ENCODE results near the gene DPH1.

DNA sequence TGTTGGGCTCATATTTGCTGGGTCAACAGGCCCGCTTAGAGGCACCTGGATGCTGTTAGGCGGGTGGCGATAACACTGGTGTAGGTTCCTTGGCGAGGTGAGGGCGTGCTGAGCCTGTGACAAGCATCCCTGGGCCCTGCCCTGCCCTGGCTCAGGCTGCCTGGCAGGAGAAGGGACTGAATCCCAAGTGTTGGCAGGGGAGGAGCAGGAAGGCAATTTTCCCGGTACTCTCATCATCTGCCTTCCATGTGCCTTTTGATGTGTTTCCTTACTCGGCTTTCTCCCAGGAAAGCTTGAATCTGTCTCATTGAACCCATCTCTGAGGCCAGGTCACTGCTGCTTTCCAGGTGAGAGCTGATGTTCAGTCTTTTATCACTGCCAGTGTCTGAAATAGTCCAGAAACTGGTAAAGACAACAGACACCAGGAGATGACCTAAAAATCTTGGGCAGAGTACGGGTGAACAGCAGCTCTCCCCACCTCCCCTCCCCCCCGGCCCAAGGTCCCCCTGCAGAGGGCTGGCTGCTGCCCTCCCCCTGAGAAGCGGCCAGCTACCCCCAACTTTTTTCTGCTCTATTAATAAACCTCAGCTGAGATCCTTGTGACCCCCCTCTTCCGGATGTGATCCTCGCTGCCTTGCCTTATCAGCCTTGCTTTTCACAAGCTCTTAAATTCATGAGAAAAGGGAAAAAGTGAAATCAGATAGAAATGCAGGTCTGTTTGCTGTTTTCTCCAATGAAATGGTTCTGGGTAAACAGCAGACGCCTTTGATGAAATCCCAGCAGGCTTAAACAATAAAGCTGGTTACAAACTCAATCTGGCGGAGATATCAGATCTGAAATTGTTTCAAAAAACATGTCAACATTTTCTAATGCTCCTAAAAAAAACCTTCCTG lies 33.8 kb upstream of the DPH1 start:
- peak in 1 of 2 experiments; percentile 55; a peak in 2 of 4 replicates for TF ChIP-seq EP300 (IDR thresholded peaks at IDR 0.05; ENCODE audit: borderline replicate concordance in 1 of 2, low read depth in 1 of 2, low read length in 1 of 2)
- TF ChIP-seq, protein P1, sequence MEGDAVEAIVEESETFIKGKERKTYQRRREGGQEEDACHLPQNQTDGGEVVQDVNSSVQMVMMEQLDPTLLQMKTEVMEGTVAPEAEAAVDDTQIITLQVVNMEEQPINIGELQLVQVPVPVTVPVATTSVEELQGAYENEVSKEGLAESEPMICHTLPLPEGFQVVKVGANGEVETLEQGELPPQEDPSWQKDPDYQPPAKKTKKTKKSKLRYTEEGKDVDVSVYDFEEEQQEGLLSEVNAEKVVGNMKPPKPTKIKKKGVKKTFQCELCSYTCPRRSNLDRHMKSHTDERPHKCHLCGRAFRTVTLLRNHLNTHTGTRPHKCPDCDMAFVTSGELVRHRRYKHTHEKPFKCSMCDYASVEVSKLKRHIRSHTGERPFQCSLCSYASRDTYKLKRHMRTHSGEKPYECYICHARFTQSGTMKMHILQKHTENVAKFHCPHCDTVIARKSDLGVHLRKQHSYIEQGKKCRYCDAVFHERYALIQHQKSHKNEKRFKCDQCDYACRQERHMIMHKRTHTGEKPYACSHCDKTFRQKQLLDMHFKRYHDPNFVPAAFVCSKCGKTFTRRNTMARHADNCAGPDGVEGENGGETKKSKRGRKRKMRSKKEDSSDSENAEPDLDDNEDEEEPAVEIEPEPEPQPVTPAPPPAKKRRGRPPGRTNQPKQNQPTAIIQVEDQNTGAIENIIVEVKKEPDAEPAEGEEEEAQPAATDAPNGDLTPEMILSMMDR (IDR thresholded peaks at IDR 0.05): no peak
- TF ChIP-seq GABPA (IDR thresholded peaks at IDR 0.05; ENCODE audit: low read depth): no peak
- TF ChIP-seq ELF1 (IDR thresholded peaks at IDR 0.05): no peak
- TF ChIP-seq, protein P2, sequence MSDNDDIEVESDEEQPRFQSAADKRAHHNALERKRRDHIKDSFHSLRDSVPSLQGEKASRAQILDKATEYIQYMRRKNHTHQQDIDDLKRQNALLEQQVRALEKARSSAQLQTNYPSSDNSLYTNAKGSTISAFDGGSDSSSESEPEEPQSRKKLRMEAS (IDR thresholded peaks at IDR 0.05; ENCODE audit: low read depth): no peak
- TF ChIP-seq TCF12 (IDR thresholded peaks at IDR 0.05): no peak
- TF ChIP-seq, protein P3, sequence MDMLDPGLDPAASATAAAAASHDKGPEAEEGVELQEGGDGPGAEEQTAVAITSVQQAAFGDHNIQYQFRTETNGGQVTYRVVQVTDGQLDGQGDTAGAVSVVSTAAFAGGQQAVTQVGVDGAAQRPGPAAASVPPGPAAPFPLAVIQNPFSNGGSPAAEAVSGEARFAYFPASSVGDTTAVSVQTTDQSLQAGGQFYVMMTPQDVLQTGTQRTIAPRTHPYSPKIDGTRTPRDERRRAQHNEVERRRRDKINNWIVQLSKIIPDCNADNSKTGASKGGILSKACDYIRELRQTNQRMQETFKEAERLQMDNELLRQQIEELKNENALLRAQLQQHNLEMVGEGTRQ (IDR thresholded peaks at IDR 0.05; ENCODE audit: borderline replicate concordance, low read depth, low read length): no peak
- no peak for TF ChIP-seq TAF1 (IDR thresholded peaks at IDR 0.05; ENCODE audit: borderline replicate concordance, low read depth, low read length)
- no peak for TF ChIP-seq NRF1 (IDR thresholded peaks at IDR 0.05; ENCODE audit: low read depth, low read length)
- no peak for TF ChIP-seq POLR2AphosphoS5 (IDR thresholded peaks at IDR 0.05; ENCODE audit: low read depth, low read length)
- 0 out of 2 replicates have a peak, but pooled peaks have one; percentile 53 for TF ChIP-seq RCOR1 (IDR thresholded peaks at IDR 0.05; ENCODE audit: low read length)

Measured in SK-N-SH (cell line).